ENCODE data around the gene NLRP4. TPM values are rescaled to one million over a fixed set of nuclear protein-coding genes. Genes with fewer than 3 reads are reported as not detected.

Gene NLRP4
- total RNA-seq, 2 donors from 2014 or later: not detected

DNA sequence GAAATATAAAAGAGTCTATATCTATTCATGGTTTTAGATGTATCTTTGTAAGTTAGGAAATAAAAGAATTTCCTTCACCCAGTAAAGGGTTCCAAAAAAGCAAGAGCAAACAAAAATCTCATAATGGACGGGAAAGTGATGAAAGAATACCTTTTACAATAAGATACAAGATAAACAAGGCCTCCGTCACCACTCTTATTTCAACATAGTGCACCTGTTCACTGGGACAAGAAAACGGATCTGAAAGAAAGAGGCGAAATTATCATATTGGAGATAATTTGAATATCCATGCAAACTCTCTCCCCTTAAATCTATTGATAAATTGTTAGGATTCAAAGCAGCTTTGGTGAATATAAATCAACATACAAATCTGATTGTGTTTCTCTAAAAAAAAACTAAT, 3.7 kb upstream of the NLRP4 start:
- no peak overlapping the region for H3K27ac ChIP-seq (ENCODE audit: low read depth, low read length)
- no peaks in the 10 kb centered on the region for H3K4me1 ChIP-seq (ENCODE audit: control insufficient read depth, insufficient read depth, low read length)
- TF ChIP-seq, protein P1, sequence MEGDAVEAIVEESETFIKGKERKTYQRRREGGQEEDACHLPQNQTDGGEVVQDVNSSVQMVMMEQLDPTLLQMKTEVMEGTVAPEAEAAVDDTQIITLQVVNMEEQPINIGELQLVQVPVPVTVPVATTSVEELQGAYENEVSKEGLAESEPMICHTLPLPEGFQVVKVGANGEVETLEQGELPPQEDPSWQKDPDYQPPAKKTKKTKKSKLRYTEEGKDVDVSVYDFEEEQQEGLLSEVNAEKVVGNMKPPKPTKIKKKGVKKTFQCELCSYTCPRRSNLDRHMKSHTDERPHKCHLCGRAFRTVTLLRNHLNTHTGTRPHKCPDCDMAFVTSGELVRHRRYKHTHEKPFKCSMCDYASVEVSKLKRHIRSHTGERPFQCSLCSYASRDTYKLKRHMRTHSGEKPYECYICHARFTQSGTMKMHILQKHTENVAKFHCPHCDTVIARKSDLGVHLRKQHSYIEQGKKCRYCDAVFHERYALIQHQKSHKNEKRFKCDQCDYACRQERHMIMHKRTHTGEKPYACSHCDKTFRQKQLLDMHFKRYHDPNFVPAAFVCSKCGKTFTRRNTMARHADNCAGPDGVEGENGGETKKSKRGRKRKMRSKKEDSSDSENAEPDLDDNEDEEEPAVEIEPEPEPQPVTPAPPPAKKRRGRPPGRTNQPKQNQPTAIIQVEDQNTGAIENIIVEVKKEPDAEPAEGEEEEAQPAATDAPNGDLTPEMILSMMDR (conservative IDR thresholded peaks at IDR 0.05): no peak
- Mint-ChIP-seq H3K4me3 (no peak overlapping the region), H3K27ac (no peak overlapping the region), H3K27me3 (ENCODE audit: insufficient read depth) (no peaks in the 10 kb centered on the region), H3K9me3 (peaks cover 70% of the 10 kb centered on the region), H3K36me3 (ENCODE audit: low read depth) (no peaks in the 10 kb centered on the region), H3K4me1 (no peaks in the 10 kb centered on the region)
- H3K4me3 ChIP-seq (ENCODE audit: low read length): no peak overlapping the region
- H3K9ac ChIP-seq (ENCODE audit: extremely low read depth, low read length, poor library complexity, severe bottlenecking): no peak overlapping the region
- WGBS, 2 experiments (ENCODE audit: insufficient coverage in 1 of 2, insufficient read length in 1 of 2): 93% methylated on average over 3 of the region's 4 CpGs; no CpG with 5 or more reads in 1 of the 2 experiments
- peaks cover 48% of the 10 kb centered on the region for H3K9me3 ChIP-seq (ENCODE audit: control insufficient read depth, low read length)
- H3K27me3 ChIP-seq (ENCODE audit: control insufficient read depth, insufficient read depth, low read length, poor library complexity, severe bottlenecking): no peaks in the 10 kb centered on the region
- H3K36me3 ChIP-seq (ENCODE audit: control insufficient read depth, insufficient read depth, low read length): no peaks in the 10 kb centered on the region
- DNase-seq: no peak

DNA sequence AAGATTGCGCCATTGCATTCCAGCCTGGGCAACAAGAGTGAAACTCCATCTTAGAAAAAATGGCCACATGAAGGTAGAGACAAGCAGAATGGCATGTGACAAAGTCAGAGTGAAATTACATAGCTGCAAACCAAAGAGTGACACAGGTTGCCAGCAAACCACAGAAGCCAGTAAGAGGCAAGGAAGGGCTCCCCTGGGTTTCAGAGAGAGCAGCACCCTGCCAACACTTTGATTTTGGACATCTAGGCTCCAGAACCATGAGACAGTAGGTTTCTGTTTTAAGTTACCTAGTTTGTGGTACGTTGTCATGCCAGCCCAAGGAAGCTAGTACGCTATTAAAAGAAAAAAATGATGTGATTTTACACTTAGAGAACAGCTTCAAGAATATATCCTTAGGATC, 1.9 kb downstream of the NLRP4 start:
- H3K27me3 ChIP-seq (ENCODE audit: control insufficient read depth, insufficient read depth, low read length, poor library complexity, severe bottlenecking): no peaks in the 10 kb centered on the region
- no peak for DNase-seq
- TF ChIP-seq, protein P1 (conservative IDR thresholded peaks at IDR 0.05): no peak
- peaks cover 73% of the 10 kb centered on the region for H3K9me3 Mint-ChIP-seq
- no peak overlapping the region for H3K27ac ChIP-seq (ENCODE audit: low read depth, low read length)
- H3K4me3 Mint-ChIP-seq: no peak overlapping the region
- no peaks in the 10 kb centered on the region for H3K4me1 Mint-ChIP-seq
- no peaks in the 10 kb centered on the region for H3K36me3 Mint-ChIP-seq (ENCODE audit: low read depth)
- no peaks in the 10 kb centered on the region for H3K4me1 ChIP-seq (ENCODE audit: control insufficient read depth, insufficient read depth, low read length)
- WGBS, 2 experiments (ENCODE audit: insufficient coverage in 1 of 2, insufficient read length in 1 of 2): 0 to 45% methylated on average over 1 to 3 of the region's 3 CpGs
- H3K27ac Mint-ChIP-seq: no peak overlapping the region
- no peak overlapping the region for H3K4me3 ChIP-seq (ENCODE audit: low read length)
- peaks cover 35% of the 10 kb centered on the region for H3K9me3 ChIP-seq (ENCODE audit: control insufficient read depth, low read length)
- no peak overlapping the region for H3K9ac ChIP-seq (ENCODE audit: extremely low read depth, low read length, poor library complexity, severe bottlenecking)
- H3K36me3 ChIP-seq (ENCODE audit: control insufficient read depth, insufficient read depth, low read length): no peaks in the 10 kb centered on the region
- no peaks in the 10 kb centered on the region for H3K27me3 Mint-ChIP-seq (ENCODE audit: insufficient read depth)

DNA sequence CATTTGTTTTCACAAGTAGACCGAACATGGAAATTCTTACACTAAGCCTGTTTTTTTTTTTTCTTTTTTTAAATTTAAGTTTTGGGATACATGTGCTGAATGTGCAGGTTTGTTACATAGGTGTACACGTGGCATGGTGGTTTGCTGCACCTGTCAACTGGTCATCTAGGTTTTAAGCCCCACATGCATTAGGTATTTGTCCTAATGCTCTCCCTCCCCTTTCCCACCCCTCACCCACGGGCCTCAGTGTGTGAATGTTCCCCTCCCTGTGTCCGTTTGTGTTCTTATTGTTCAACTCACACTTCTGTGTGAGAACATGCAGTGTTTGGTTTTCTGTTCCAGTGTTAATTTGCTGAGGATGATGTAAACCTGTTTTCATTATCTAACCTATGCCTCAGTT, 2.6 kb downstream of the NLRP4 start:
- H3K27me3 ChIP-seq (ENCODE audit: control insufficient read depth, insufficient read depth, low read length, poor library complexity, severe bottlenecking): no peaks in the 10 kb centered on the region
- no peak overlapping the region for H3K27ac ChIP-seq (ENCODE audit: low read depth, low read length)
- H3K36me3 ChIP-seq (ENCODE audit: control insufficient read depth, insufficient read depth, low read length): no peaks in the 10 kb centered on the region
- no peak overlapping the region for H3K4me3 ChIP-seq (ENCODE audit: low read length)
- no peaks in the 10 kb centered on the region for H3K36me3 Mint-ChIP-seq (ENCODE audit: low read depth)
- no peak for DNase-seq
- H3K4me1 ChIP-seq (ENCODE audit: control insufficient read depth, insufficient read depth, low read length): no peaks in the 10 kb centered on the region
- TF ChIP-seq, protein P1 (conservative IDR thresholded peaks at IDR 0.05): no peak
- no peak overlapping the region for H3K4me3 Mint-ChIP-seq
- no peak overlapping the region for H3K9ac ChIP-seq (ENCODE audit: extremely low read depth, low read length, poor library complexity, severe bottlenecking)
- peaks cover 76% of the 10 kb centered on the region for H3K9me3 Mint-ChIP-seq
- WGBS, 2 experiments (ENCODE audit: insufficient coverage in 1 of 2, insufficient read length in 1 of 2): 20 to 39% methylated on average over 1 to 4 of the region's 4 CpGs
- no peak overlapping the region for H3K27ac Mint-ChIP-seq
- H3K4me1 Mint-ChIP-seq: no peaks in the 10 kb centered on the region
- no peaks in the 10 kb centered on the region for H3K27me3 Mint-ChIP-seq (ENCODE audit: insufficient read depth)
- peaks cover 38% of the 10 kb centered on the region for H3K9me3 ChIP-seq (ENCODE audit: control insufficient read depth, low read length)
